HepG2 (cell line): Measurements from ENCODE around the gene ZNF584. TPM values are rescaled to one million over a fixed set of nuclear protein-coding genes. Genes with fewer than 3 reads are reported as not detected.

Experiments
- CBFB ChIP-seq: sonication (generic); formaldehyde crosslinking; IDR thresholded peaks from 2 replicates; pipeline ENCODE4 v1.4.0; 2020; ENCODE audit warnings: missing genetic modification reagents
- GATAD2A ChIP-seq: IDR thresholded peaks from 2 replicates; pipeline ENCODE4 v1.6.1; 2016
- KAT8 ChIP-seq: IDR thresholded peaks from 2 replicates; pipeline ENCODE4 v1.6.1; 2016; ENCODE audit warnings: missing genetic modification reagents, missing compliant biosample characterization
- KLF16 ChIP-seq, 2 experiments: sonication (generic) in 1 of 2; formaldehyde crosslinking in 1 of 2; IDR thresholded peaks; 2 replicates each; pipeline versions ENCODE4 v1.6.1 to v1.8.0; 2016 to 2023; ENCODE audit warnings: missing genetic modification reagents in 2 of 2, missing compliant biosample characterization in 1 of 2
- MED1 ChIP-seq: sonication (generic); formaldehyde crosslinking; IDR thresholded peaks from 2 replicates; pipeline ENCODE4 v1.4.0; 2020; ENCODE audit warnings: missing genetic modification reagents
- MEIS1 ChIP-seq: sonication (generic); formaldehyde crosslinking; IDR thresholded peaks from 2 replicates; pipeline ENCODE4 v1.9.0; 2021; ENCODE audit warnings: mild to moderate bottlenecking, missing genetic modification reagents, moderate library complexity, borderline replicate concordance
- POLR2A ChIP-seq, 2 experiments: IDR thresholded peaks; 2 replicates each; pipeline ENCODE4 v1.6.1; 2011; ENCODE audit warnings: low read depth in 2 of 2, low read length in 2 of 2, mild to moderate bottlenecking in 1 of 2, moderate library complexity in 1 of 2; ENCODE audit not compliant: insufficient read depth in 1 of 2
- RFX5 ChIP-seq: IDR thresholded peaks from 2 replicates; pipeline ENCODE4 v1.6.1; 2011; ENCODE audit warnings: low read depth, low read length, improper control_type of control experiment
- SRY ChIP-seq: sonication (generic); formaldehyde crosslinking; IDR thresholded peaks from 2 replicates; pipeline ENCODE4 v1.8.0; 2022; ENCODE audit warnings: mild to moderate bottlenecking, missing genetic modification reagents
- STAT5B ChIP-seq: sonication (generic); formaldehyde crosslinking; IDR thresholded peaks from 2 replicates; pipeline ENCODE4 v1.4.0; 2020; ENCODE audit warnings: missing genetic modification reagents
- TSC22D2 ChIP-seq: sonication (generic); formaldehyde crosslinking; IDR thresholded peaks from 2 replicates; pipeline ENCODE4 v1.5.1; 2020; ENCODE audit warnings: missing genetic modification reagents, mild to moderate bottlenecking, borderline replicate concordance
- YEATS2 ChIP-seq: sonication (generic); formaldehyde crosslinking; IDR thresholded peaks from 2 replicates; pipeline ENCODE4 v1.4.0; 2020; ENCODE audit warnings: missing genetic modification reagents, borderline replicate concordance
- ZNF318 ChIP-seq: sonication (generic); formaldehyde crosslinking; IDR thresholded peaks from 2 replicates; pipeline ENCODE4 v1.4.0; 2020; ENCODE audit warnings: mild to moderate bottlenecking, missing genetic modification reagents
- ZNF503 ChIP-seq: sonication (generic); formaldehyde crosslinking; IDR thresholded peaks from 2 replicates; pipeline ENCODE4 v1.4.0; 2020; ENCODE audit warnings: missing genetic modification reagents
- ZNF709 ChIP-seq: sonication (generic); formaldehyde crosslinking; IDR thresholded peaks from 2 replicates; pipeline ENCODE4 v1.5.0; 2020; ENCODE audit warnings: mild to moderate bottlenecking, missing genetic modification reagents
- polyA plus RNA-seq, 8 experiments: library from polyadenylated mRNA; depleted of rRNA in 3 of 8; stranded (reverse) in 7 of 8; unstranded in 1 of 8; fragments of >200 nt; fragmentation: Illumina TruSeq in 4 of 8; extraction: Trizol in 4 of 8; gene quantifications; 2 replicates each; pipeline versions ENCODE4 v1.2.1 to v1.2.3, GENCODE V29; 2011 to 2016; ENCODE audit warnings: low read depth in 4 of 8, missing spikeins in 1 of 8, mixed read lengths in 1 of 8; ENCODE audit not compliant: insufficient read depth in 1 of 8
- total RNA-seq, 5 experiments: library from RNA; depleted of rRNA; stranded (reverse); fragments of >200 nt; fragmentation: Illumina TruSeq; extraction: Trizol; gene quantifications; 2 replicates each; pipeline ENCODE4 v1.2.3, GENCODE V29; 2016; ENCODE audit warnings: low read depth in 1 of 5

The ZNF584 gene
- total and polyA plus RNA-seq, 2 of the 13 experiments (the other 11 are each of a cell fraction or from before 2014, with no cell fraction given), result 2.4 to 7.0 TPM

GRCh38 chr19:58362272-58362994, 46.0 kb upstream of the ZNF584 start, which contains the start of gene ZNF497 (continued):
- TF ChIP-seq YEATS2 (CRISPR knock-in tag) (peak; percentile 92), MEIS1 (no peak; the same call in 1 of the 2 replicates), KLF16 (CRISPR knock-in tag; IDR thresholded peaks at IDR 0.05) (peak in 1 of 2 experiments; percentile 35; a peak in 1 of 4 replicates), MED1 (peak; percentile 69; the same call in 1 of the 2 replicates), CBFB (CRISPR knock-in tag) (peak; percentile 83), KAT8 (CRISPR knock-in tag) (peak; percentile 98), GATAD2A (0 out of 2 replicates have a peak, but pooled peaks have one; percentile 15), STAT5B (0 out of 2 replicates have a peak, but pooled peaks have one; percentile 19), ZNF709 (peak; percentile 72; the same call in 1 of the 2 replicates), SRY (peak; percentile 76), ZNF503 (peak; percentile 75), RFX5 (no peak), TSC22D2 (CRISPR knock-in tag) (no peak), POLR2A (IDR thresholded peaks at IDR 0.05; ENCODE audit: insufficient read depth in 1 of 2, low read depth in 2 of 2, low read length in 2 of 2) (peak; percentile 78 to 93), ZNF318 (CRISPR knock-in tag) (no peak)
